Adrenal gland (tissue), 12 donors: Measurements from ENCODE around the gene FANCG. TPM values are rescaled to one million over a fixed set of nuclear protein-coding genes. Genes with fewer than 3 reads are reported as not detected.

Source experiments
- DNase-seq, 7 donors: peaks; one replicate each; pipeline ENCODE4 v3.0.0-alpha.2; 2019 to 2020
- H3K27ac ChIP-seq, 5 donors: fragments of 200-600 bp; sonication (generic) in 4 of 5; 1 replicate in 3 of 5; 2 replicates in 2 of 5; pipeline versions ENCODE4 v1.5.1 to v1.8.0; 2016 to 2020; ENCODE audit warnings: mild to moderate bottlenecking in 1 of 5
- H3K27me3 ChIP-seq: fragments of 200-600 bp; 2 replicates; pipeline ENCODE4 v1.8.0; 2021
- H3K36me3 ChIP-seq, 2 donors: fragments of 200-600 bp; replicated peaks in 1 of 2; 1 replicate in 1 of 2; 2 replicates in 1 of 2; pipeline versions ENCODE4 v1.5.1 to v1.8.0; 2018 to 2022
- H3K4me1 ChIP-seq, 2 donors: fragments of 200-600 bp; replicated peaks in 1 of 2; 1 replicate in 1 of 2; 2 replicates in 1 of 2; pipeline versions ENCODE4 v1.5.1 to v1.8.0; 2018 to 2021
- H3K4me3 ChIP-seq, 4 donors: fragments of 200-600 bp; sonication (generic) in 3 of 4; one replicate each; pipeline ENCODE4 v1.5.1; 2016 to 2018
- H3K9me3 ChIP-seq, 3 donors: fragments of 200-600 bp; sonication (generic) in 1 of 3; replicated peaks in 1 of 3; 1 replicate in 2 of 3; 2 replicates in 1 of 3; pipeline versions ENCODE4 v1.5.1 to v1.8.0; 2016 to 2021
- POLR2A ChIP-seq, 2 donors: fragments of 450-650 bp; IDR thresholded peaks; one replicate each; pipeline ENCODE4 v1.6.1; 2017; ENCODE audit warnings: antibody characterized with exemption in 2 of 2, mild to moderate bottlenecking in 2 of 2, moderate library complexity in 1 of 2
- whole genome bisulfite sequencing, 4 donors: extraction: QIAGEN DNeasy Blood & Tissue Kit in 2 of 4; methylation state at CpG; one replicate each; pipeline versions ENCODE4 v1.1.5 to v1.1.7; 2013 to 2017; 5-methylcytosine and 5-hydroxymethylcytosine counted together
- intact Hi-C, 2 donors: fragments of 100-400 bp; cut with DNase I; formaldehyde crosslinking; loops; one replicate each; pipeline versions ENCODE4 v1.14.1 to v1.15.0; 2022 to 2023
- polyA plus RNA-seq, 3 donors: library from polyadenylated mRNA; stranded (reverse); fragments of 200-250 nt in 2 of 3; fragments of 350-450 nt in 1 of 3; fragmentation: Illumina TruSeq in 1 of 3; extraction: RNeasy Lipid Tissue Mini Kit (QIAGEN cat#74804) in 1 of 3; gene quantifications; one replicate each; pipeline ENCODE4 v1.2.3, GENCODE V29; 2013 to 2014
- total RNA-seq, 9 donors: library from RNA; depleted of rRNA in 4 of 9; stranded (reverse); fragments of >200 nt in 4 of 9; fragments of 120-200 nt in 1 of 9; fragmentation: NEBNext Ultra II Directional in 1 of 9; extraction: Animal tissue kit (Norgen Biotek cat#: 25700) in 1 of 9; gene quantifications; one replicate each; pipeline versions ENCODE4 v1.1.0 to v1.2.4, GENCODE V29; 2013 to 2023
- TF ChIP-seq, protein P1 (sequence below), 6 experiments: fragments of 450-650 bp in 4 of 6; fragments of 200-600 bp in 2 of 6; sonication (generic) in 1 of 6; IDR thresholded peaks; 1 replicate in 5 of 6; 2 replicates in 1 of 6; pipeline versions ENCODE4 v1.5.1 to v1.8.0; 2016 to 2021; ENCODE audit warnings: antibody characterized with exemption in 6 of 6, mild to moderate bottlenecking in 2 of 6, moderate library complexity in 1 of 6
- donor health status: healthy with polysubstance abuse.
- donor health status: Bipolar disorder and iron deficiency.
- donor health status: DM: yes; HTN: yes; CAD: no.
- donor health status: DM: no; HTN: no; CAD: no.
- donor health status: DM: no; HTN: no; CAD: no.
- donor health status: DM: yes; HTN: yes; CAD: no.

FANCG gene
- total and polyA plus RNA-seq, 12 donors: 5.5 to 31.2 (median 13.4) TPM

GRCh38 chr9:35075358-35075757 lies 4.4 kb downstream of the FANCG start:
- H3K27ac ChIP-seq: no peak overlapping the region
- no peaks in the 10 kb centered on the region for H3K9me3 ChIP-seq
- H3K27me3 ChIP-seq: no peaks in the 10 kb centered on the region
- H3K4me1 ChIP-seq: peaks cover 18 to 21% of the 10 kb centered on the region in 2 donors
- 83 to 100% (median 100%) methylated on average over 1 to 4 of the region's 4 CpGs for WGBS, 4 donors
- TF ChIP-seq POLR2A (IDR thresholded peaks at IDR 0.05): no peak
- TF ChIP-seq, protein P1, sequence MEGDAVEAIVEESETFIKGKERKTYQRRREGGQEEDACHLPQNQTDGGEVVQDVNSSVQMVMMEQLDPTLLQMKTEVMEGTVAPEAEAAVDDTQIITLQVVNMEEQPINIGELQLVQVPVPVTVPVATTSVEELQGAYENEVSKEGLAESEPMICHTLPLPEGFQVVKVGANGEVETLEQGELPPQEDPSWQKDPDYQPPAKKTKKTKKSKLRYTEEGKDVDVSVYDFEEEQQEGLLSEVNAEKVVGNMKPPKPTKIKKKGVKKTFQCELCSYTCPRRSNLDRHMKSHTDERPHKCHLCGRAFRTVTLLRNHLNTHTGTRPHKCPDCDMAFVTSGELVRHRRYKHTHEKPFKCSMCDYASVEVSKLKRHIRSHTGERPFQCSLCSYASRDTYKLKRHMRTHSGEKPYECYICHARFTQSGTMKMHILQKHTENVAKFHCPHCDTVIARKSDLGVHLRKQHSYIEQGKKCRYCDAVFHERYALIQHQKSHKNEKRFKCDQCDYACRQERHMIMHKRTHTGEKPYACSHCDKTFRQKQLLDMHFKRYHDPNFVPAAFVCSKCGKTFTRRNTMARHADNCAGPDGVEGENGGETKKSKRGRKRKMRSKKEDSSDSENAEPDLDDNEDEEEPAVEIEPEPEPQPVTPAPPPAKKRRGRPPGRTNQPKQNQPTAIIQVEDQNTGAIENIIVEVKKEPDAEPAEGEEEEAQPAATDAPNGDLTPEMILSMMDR (IDR thresholded peaks at IDR 0.05): no peak
- no peak overlapping the region for H3K4me3 ChIP-seq
- intact Hi-C loops: no loop called here
- no peaks in the 10 kb centered on the region for H3K36me3 ChIP-seq
- DNase-seq: no peak

DNA sequence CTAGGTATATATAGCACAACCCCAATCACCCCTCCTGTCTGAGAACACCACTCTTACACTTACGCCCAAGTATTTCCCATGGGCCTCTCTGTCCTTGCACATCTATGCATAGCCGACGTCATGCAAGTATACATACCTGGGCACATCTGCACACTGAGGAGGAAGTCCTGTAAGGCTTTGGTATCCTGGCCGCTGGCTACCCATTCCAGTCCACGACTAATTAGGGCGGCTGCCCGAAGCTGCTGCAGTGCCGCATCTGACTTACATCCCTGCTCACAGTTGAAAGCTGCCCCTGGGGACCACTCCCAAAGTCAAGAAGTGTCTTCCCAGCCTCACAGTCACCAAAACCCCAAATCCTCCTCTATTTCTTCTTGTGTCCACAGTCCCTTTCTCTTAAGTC lies 5.0 kb downstream of the FANCG start:
- 96 to 100% (median 96%) methylated on average over 4 to 8 of the region's 8 CpGs for WGBS, 4 donors
- no peak overlapping the region for H3K4me3 ChIP-seq
- no peak overlapping the region for H3K27ac ChIP-seq
- TF ChIP-seq, protein P1 (IDR thresholded peaks at IDR 0.05): no peak
- no peak for TF ChIP-seq POLR2A (IDR thresholded peaks at IDR 0.05)
- H3K9me3 ChIP-seq: no peaks in the 10 kb centered on the region
- intact Hi-C loops: no loop called here
- no peaks in the 10 kb centered on the region for H3K27me3 ChIP-seq
- DNase-seq: no peak
- H3K36me3 ChIP-seq: no peaks in the 10 kb centered on the region
- H3K4me1 ChIP-seq: peaks cover 23 to 24% of the 10 kb centered on the region in 2 donors

DNA sequence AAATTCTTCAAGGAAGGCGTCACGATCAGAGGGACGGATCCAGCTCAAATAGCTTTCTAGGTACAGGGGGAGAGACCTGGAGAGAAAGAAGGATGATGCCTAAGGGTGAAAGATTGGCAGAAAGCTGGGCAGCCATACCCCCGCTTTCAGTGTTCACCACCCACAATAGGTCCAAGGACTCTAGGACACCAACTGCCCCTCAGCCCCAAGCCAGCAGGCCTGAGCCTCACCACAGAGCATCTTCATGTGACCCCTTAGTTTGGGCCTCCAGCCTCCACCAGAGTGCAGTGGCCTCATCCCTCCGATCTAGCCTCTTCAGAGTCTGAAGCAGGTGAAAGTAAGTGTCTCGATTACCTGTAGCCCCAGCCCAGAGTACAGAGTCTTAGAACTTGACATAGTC lies 5.6 kb downstream of the FANCG start:
- 95 to 98% (median 98%) methylated on average over 6 of the region's 6 CpGs for WGBS, 4 donors
- Histone ChIP-seq H3K36me3 (no peaks in the 10 kb centered on the region), H3K27me3 (no peaks in the 10 kb centered on the region), H3K9me3 (no peaks in the 10 kb centered on the region), H3K4me1 (peaks cover 27 to 28% of the 10 kb centered on the region in 2 donors), H3K27ac (no peak overlapping the region), H3K4me3 (no peak overlapping the region)
- intact Hi-C loops: no loop called here
- DNase-seq: no peak
- TF ChIP-seq, protein P1 (IDR thresholded peaks at IDR 0.05): no peak
- TF ChIP-seq POLR2A (IDR thresholded peaks at IDR 0.05): no peak

DNA sequence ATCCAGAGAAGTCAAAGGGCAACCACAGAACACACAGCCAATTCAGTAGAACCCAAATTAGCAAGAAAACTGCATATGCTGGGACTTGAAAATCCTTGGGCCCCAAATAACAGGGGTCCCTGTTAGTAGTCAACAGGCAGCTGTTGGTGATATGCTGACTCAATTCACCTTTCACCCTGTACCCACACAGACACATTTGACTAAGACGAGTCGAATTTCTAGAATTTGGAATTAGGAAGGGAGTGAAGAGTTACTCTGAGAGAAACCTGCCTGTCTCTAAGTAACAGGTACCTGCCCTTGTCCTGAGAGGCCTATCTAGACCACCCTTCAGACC lies 6.5 kb downstream of the FANCG start:
- TF ChIP-seq, protein P1 (IDR thresholded peaks at IDR 0.05): no peak
- no peak for TF ChIP-seq POLR2A (IDR thresholded peaks at IDR 0.05)
- Histone ChIP-seq H3K4me1 (peaks cover 30 to 35% of the 10 kb centered on the region in 2 donors), H3K36me3 (peaks cover 0 to under 1% of the 10 kb centered on the region in 2 donors), H3K4me3 (peak overlapping the region in 1 of 4 donors; percentile 28), H3K9me3 (no peaks in the 10 kb centered on the region), H3K27ac (peak overlapping the region in 4 of 5 donors; percentile 54 to 100 (median 82)), H3K27me3 (no peaks in the 10 kb centered on the region)
- no peak for DNase-seq
- intact Hi-C loops: no loop called here
- WGBS, 4 donors: 88 to 100% (median 95%) methylated on average over 2 of the region's 2 CpGs
